Ishikawa (cell line): Measurements from ENCODE around the gene CAMTA1.

Experiments
- CEBPB ChIP-seq: IDR thresholded peaks from 2 replicates; pipeline ENCODE4 v1.6.1; 2012
- CREB1 ChIP-seq: IDR thresholded peaks from 2 replicates; pipeline ENCODE4 v1.6.1; 2012; ENCODE audit warnings: low read depth
- EGR1 ChIP-seq: IDR thresholded peaks from 2 replicates; pipeline ENCODE4 v1.6.1; 2012
- EP300 ChIP-seq: IDR thresholded peaks from 2 replicates; pipeline ENCODE4 v1.6.1; 2012; ENCODE audit warnings: borderline replicate concordance
- FOXM1 ChIP-seq: IDR thresholded peaks from 2 replicates; pipeline ENCODE4 v1.6.1; 2012; ENCODE audit warnings: low read depth, borderline replicate concordance
- MAX ChIP-seq: IDR thresholded peaks from 2 replicates; pipeline ENCODE4 v1.6.1; 2012
- NFIC ChIP-seq: IDR thresholded peaks from 2 replicates; pipeline ENCODE4 v1.6.1; 2012
- RAD21 ChIP-seq: IDR thresholded peaks from 2 replicates; pipeline ENCODE4 v1.6.1; 2012; ENCODE audit warnings: low read depth
- REST ChIP-seq: IDR thresholded peaks from 2 replicates; pipeline ENCODE4 v1.6.1; 2012; ENCODE audit warnings: low read depth, mild to moderate bottlenecking
- TAF1 ChIP-seq: IDR thresholded peaks from 2 replicates; pipeline ENCODE4 v1.6.1; 2012; ENCODE audit warnings: low read depth, mild to moderate bottlenecking
- TCF12 ChIP-seq: IDR thresholded peaks from 2 replicates; pipeline ENCODE4 v1.6.1; 2012; ENCODE audit warnings: low read depth
- TEAD4 ChIP-seq: IDR thresholded peaks from 2 replicates; pipeline ENCODE4 v1.6.1; 2012
- USF1 ChIP-seq: IDR thresholded peaks from 2 replicates; pipeline ENCODE4 v1.6.1; 2012
- YY1 ChIP-seq: IDR thresholded peaks from 2 replicates; pipeline ENCODE4 v1.6.1; 2012; ENCODE audit warnings: low read depth
- ZBTB7A ChIP-seq: IDR thresholded peaks from 2 replicates; pipeline ENCODE4 v1.6.1; 2012; ENCODE audit warnings: low read depth

CAMTA1 gene

GRCh38 chr1:7698641-7699040 is 913.4 kb downstream of the CAMTA1 start:
- TF ChIP-seq CREB1 (no peak), CEBPB (no peak), YY1 (no peak), EP300 (no peak), NFIC (no peak), ZBTB7A (no peak), REST (no peak), TCF12 (no peak), RAD21 (no peak), TAF1 (no peak), EGR1 (no peak), USF1 (no peak), FOXM1 (no peak), TEAD4 (no peak), MAX (no peak)

- no peak for TF ChIP-seq RAD21
These were observed 917.1 kb downstream of the CAMTA1 start for GRCh38 chr1:7702365-7702764.

- TF ChIP-seq TCF12 (no peak), TAF1 (no peak), REST (no peak), FOXM1 (no peak)
These were observed 918.3 kb downstream of the CAMTA1 start for GRCh38 chr1:7703321-7704213.

- TF ChIP-seq CREB1 (peak; percentile 73), REST (no peak)
These were observed 919.2 kb downstream of the CAMTA1 start for GRCh38 chr1:7704214-7705047.

GRCh38 chr1:7705048-7705907 is 920.0 kb downstream of the CAMTA1 start:
- TF ChIP-seq CREB1 (no peak), MAX (no peak), ZBTB7A (no peak), EGR1 (no peak), TCF12 (no peak), YY1 (no peak), CEBPB (no peak), USF1 (no peak), NFIC (no peak), TAF1 (no peak), RAD21 (no peak), REST (no peak), TEAD4 (no peak)
